HG02973 (cell line): ENCODE data around the gene CPLX1.
"Not testable (repeated sequence)": the region's sequence is repeated elsewhere in the genome, so short reads cannot be mapped to it uniquely, and the experiment has no call there.

Experiments used
- ATAC-seq: cut with Tn5 transposase; IDR thresholded peaks from one replicate; pipeline ENCODE4 v1.9.1; 2021; ENCODE audit warnings: moderate library complexity; ENCODE audit not compliant: unreplicated experiment

The CPLX1 gene

DNA sequence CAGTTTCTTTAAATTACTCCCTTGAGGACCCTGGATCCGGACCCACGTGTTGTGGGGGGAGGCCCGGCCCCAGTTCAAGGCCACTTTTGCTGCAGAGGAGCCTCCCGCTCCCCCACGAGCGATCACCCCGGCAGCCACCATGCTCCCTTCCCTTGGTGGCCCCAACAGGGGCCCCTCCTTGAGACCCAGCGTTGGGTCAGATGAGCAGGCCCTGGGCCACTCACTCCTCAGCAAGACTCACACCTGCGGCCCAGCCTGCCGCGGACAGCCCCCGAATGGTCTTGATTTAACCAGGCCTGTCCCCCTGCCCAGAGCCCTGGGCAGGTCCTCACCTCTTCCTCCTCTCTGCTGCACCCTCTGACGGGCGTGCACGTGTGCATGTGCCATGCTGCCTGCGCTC, 4.3 kb downstream of the CPLX1 start:
- no peak for ATAC-seq

GRCh38 chr4:821181-821591, 4.7 kb downstream of the CPLX1 start:
- no peak for ATAC-seq

GRCh38 chr4:820230-821172, 5.4 kb downstream of the CPLX1 start:
- no peak for ATAC-seq

DNA sequence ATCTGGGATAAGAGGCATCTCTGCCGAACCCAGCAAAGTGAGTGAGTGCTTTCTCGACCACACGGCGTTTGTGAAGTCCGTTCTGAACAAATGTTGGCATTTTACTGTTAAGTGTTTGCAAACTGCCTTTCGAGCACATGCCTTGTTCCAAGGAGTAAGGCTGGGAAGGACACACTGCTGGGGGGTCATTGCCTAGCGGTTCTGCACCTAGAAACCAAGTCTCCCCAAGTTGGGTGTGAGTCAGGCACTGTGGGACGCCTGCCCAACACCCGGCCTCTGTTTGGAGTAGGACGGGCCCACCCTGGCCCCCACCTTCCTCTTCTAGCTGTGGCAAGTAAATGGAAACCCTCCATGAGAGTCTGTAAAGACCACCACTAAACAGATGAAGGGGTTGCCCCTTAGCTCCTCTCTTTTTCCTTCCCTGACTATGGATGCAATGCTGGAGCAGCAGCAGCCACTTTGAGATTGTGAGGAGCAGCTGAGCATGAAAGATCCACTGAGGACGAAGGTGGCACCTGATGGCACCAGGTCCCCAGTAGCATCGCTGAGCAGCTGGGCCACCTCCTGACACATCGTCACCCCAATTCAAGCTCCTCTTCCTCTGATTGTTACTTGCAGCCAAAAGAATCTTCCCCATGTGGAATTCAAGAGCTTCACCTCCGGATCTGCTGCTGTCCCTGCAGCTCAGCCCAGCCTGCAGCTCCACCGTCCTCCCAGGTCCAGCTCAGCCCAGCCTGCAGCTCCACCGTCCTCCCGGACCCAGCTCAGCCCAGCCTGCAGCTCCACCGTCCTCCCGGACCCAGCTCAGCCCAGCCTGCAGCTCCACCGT, 6.3 kb downstream of the CPLX1 start:
- ATAC-seq: no peak

- no peak for ATAC-seq
Measured at GRCh38 chr4:818106-818921, 7.6 kb downstream of the CPLX1 start.

- no peak for ATAC-seq
Measured at GRCh38 chr4:815464-816146, 10.3 kb downstream of the CPLX1 start.

- ATAC-seq: no peak
Measured at GRCh38 chr4:814312-814850, 11.5 kb downstream of the CPLX1 start.

DNA sequence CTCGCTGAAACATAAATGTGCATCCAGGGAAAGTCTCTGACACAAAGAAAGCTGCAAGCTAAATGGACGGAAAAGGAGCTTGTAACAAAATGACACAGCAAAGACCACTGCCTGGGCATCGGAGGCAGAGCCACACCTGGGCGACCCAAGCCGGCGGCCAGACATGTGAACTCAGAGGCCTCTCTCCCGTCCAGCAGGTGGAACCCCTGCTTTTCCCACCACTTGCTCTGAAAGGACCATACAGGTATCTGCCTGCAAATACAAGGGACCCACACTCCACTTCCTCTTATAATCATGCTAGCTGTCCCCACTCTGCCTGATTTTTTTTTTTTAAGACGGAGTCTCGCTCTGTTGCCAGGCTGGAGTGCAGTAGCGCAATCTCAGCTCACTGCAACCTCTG, 12.0 kb downstream of the CPLX1 start:
- no peak for ATAC-seq

DNA sequence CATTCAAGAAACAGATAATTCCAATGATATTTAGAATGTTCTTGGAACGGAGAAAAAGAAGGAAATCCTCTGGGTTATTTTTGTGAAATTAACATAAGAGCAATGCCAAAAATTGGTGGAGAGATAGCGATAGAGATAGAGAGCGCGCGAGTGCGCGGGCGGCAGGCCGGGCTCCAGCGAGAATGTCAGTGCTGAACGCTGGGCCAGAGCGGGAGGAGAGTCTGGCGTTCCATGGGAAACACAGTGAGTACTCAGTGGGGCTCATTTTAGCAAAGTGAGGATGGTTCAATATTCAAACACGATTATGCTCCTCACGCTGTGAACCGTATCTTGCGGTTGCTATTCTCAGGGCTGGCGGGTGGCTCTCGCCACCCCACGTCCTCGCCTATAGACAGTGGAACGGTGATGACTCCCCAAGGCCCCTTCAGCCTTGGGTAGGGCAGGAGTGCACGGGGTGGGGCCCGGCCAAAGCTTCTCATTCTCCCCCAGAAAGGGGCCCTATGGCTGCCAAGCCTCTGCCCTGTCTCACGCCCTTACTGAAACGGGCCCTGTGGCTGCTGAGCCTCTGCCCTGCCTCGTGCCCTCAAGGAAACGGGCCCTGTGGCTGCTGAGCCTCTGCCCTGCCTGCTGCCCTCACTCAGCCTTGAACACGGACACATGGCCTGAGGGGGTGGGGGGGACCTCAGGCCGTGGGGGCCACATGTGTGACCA, 16.9 kb downstream of the CPLX1 start:
- no peak for ATAC-seq

- ATAC-seq: no peak
Measured at GRCh38 chr4:807792-808191, 18.1 kb downstream of the CPLX1 start.

- not testable (repeated sequence) for ATAC-seq
Measured at GRCh38 chr4:806979-807378, 18.9 kb downstream of the CPLX1 start.

GRCh38 chr4:804804-805203, 21.1 kb downstream of the CPLX1 start:
- no peak for ATAC-seq

DNA sequence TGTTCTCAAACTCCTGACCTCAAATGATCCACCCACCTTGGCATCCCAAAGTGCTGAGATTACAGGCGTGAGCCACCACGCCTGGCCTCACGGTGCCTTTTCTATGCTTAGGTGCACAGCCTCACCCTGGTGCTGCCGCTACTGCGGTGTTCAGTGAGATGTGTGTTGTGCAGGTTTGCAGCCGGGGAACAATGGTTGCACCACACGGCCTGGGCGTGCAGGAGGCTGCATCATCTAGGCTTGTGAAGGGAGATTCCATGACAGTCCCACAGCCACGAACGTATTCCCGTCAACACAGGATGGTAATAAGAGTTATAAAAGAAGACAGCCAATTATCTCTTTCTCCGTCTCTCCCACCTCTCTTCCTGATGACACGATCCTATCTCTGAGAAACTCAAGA, 22.0 kb downstream of the CPLX1 start:
- ATAC-seq: no peak

GRCh38 chr4:801436-802124, 24.3 kb downstream of the CPLX1 start:
- ATAC-seq: no peak

DNA sequence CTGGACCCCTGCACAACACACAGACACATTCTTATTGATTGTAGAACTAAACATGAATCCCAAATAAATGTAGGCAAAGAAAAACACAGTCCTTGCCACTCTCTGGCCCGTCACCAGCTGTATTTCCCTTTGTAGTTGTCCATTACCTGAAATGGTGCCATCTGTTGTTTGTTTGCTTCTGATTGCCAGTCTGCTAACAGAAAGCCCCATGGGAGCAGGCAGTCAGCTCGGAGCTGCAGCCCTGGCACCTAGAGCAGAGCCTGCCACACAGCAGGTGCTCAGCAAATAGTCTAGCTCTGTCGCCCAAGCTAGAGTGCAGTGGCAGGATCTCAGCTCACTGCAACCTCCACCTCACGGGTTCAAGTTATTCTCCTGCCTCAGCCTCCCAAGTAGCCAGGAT, 28.9 kb downstream of the CPLX1 start:
- ATAC-seq: no peak

DNA sequence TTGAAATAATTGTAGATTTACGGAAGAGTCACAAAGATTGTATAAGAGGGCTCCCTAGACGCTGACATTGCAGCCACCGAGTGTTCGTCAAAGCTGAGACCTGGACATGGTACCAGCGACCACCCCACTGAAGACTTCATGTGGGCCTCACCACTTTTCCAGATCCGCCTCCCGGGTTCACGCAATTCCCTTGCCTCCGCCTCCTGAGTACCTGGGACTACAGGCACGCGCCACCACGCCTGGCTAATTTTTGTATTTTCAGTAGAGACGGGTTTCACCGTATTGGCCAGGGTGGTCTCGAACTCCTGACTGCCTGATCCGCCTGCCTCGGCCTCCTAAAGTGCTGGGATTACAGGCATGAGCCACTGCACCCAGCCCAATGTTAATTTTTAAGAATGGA, 29.7 kb downstream of the CPLX1 start:
- ATAC-seq: no peak

- ATAC-seq: no peak
Measured at GRCh38 chr4:795726-796119, 30.2 kb downstream of the CPLX1 start.

DNA sequence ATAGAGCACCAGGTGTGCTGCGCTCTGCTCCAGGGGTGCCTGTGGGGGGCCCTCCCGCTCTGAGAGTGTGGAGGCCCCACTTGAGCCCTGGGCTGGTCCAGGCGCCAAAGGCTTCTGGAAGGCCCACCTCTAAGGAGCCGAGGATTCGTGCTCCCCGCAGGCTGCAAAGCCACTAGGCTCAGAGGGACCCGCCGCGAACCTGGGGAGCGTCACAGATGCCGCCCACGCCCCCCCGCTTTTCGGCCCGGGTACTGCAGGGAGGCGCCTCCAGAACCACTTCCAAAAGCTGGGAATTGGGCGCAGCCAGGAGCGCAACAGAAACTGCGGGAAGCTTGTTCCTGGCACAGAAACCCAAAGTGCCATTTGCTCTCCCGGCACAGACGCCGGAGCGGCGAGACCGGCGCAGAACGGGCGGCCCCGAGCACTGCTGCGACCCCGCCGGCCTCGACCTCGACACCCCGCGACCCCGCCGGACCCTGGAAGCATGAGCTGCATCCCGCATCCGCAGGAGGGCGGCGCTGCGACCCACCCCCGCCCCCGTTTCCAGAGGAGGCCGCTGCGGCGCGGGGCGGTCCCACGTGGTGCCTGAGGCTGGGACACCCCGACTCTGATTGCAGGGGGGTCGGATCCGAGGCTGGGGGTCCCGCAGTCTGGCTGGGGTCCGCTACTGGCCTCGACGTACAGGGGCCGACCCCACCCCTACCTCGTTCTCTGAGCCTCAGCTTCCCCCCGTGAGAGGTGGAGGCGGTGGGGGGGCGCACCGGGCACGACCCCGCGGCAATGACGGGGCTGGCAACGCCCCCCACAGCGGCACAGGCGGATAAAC, 30.8 kb downstream of the CPLX1 start:
- no peak for ATAC-seq
